ENCODE results near the gene PLEKHG4B.
"Not testable (repeated sequence)": the region's sequence is repeated elsewhere in the genome, so short reads cannot be mapped to it uniquely, and the experiment has no call there.

PLEKHG4B gene

DNA sequence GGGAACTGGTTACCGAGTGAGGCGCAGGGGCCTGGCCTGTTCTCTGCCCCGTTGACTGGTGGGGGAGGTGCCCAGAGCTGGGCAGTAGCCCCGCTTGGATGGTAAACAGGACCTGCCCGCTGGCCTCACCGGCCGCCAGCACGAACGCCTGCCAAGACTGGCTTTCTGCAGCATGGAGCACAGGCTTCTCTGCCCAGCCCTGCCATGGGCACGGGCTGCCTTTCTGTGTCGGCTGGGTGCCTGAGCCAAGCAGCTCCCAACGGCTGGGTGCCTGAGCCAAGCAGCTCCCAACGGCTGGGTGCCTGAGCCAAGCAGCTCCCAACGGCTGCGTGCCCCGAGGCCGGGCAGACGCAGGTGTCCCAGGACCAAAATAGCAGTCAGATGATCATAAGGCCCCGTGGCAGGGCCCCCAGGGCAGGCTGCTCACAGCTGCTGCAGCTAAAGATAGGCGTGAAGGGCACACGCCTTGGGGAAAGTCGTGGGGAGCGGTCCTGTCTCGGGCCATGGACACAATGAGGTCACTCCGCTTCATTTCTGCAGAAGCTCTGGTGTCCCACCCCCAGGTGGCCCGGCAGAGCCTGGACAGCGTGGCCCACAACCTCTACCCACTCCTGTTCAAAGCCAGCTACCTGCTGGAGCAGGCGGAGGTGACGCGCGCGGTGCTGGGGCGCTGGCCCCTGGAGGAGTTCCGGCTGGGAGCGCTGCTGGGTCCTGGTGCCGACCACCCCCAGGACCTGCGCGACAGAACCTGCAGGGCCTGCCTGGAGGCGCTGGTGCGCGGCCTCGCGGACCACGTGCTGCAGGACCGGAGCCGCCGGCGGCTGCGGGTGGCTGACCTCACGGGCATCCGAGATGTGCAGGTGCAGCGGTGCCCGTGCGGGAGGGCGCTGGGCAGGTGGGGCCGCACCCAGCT, 99.3 kb downstream of the PLEKHG4B start, which contains the start of gene LRRC14B:
Gene LRRC14B, plus strand, starts transcription at position 460 of the 913 bp plus-strand sequence. Its CDS starts 44 bp downstream, at position 504.
- no peak for DNase-seq

DNA sequence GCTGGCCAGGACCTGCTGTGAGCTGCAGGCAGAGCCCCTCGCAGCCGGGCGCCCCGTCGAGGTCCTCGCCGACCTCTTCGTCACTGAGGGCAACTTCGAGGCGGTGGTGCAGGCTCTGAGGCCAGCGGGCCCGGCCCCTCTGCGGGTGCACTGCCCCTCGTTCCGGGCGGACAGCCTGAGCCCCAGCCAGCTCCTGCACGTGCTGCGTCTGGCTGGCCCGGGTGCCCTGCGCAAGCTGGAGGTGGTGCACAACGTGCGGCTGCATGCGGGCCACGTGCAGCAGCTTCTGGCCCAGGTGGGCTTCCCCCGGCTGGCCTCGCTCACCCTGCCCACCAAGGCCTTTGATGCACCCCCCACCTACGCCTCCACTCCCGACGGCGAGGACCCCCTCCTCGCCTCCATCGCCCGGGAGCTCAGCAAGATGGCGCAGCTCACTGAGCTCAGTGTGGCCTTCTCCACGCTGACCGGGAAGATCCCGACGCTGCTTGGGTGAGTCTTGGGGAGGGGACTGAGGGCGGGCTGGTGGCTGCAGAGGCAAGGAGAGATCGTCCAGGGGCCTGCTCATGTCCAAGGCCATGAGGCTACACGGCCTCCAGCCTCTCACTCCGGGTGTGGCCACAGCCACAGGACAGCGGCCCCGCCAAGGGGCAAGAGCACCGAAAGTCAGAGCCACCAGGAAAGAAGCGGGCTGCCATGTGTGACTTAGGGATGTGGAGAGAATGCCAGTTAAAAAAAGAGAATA, 100.2 kb downstream of the PLEKHG4B start:
- DNase-seq = no peak

DNA sequence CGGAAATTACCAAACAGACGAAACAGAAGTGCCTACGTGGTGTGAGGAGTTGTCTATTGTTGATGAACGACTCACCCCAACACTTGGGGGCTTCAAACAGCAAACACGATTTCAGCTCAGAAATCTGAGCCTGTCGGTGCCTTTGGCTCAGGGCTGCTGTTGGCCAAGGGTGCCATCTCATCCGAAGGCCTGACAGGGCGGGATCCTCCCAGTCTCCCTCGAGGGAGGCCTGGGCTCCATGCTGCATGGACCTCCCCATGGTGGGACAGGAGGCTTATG, 100.7 kb downstream of the PLEKHG4B start:
- no peak for DNase-seq

DNA sequence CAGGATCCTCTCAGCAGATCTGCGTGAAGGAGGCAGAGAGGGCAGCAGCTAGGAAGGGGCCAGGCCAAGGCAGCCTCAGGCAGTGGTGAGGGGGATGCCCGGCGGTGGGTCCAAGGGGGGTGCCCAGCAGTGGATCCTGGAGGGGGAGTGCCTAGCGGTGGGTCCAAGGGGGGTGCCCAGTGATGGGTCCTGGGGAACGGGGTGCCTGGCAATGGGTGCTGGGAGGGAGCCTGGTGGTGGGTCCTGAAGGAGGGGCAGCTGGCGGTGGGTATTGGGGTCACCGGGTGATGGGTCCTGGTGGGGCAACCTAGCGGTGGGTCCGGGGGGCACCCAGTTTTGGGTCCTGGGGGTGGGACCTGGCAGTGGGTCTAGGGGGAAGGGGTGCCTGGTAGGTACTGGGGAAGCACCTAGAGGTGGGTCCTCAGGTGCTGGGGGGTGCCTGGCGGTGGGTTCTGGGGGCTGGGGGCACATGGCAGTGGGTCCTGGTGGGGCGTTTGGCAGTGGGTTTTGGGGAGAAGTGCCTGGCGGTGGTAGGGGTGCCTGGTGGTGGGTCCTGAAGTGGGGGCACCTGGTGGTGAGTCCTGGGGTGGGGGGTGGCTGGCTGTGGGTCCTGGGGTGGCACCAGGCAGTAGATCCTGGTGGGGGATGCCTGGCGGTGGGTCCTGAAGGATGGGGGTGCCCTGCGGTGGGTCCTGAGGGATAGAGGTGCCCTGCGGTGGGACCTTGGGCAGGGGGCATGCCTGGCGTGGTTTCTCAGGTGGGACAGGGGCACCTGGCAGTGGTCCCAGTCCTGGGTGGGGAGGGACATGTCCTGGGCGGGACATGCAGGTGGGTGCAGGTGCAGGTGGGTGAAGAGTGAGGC, 101.2 kb downstream of the PLEKHG4B start:
- DNase-seq = no peak

DNA sequence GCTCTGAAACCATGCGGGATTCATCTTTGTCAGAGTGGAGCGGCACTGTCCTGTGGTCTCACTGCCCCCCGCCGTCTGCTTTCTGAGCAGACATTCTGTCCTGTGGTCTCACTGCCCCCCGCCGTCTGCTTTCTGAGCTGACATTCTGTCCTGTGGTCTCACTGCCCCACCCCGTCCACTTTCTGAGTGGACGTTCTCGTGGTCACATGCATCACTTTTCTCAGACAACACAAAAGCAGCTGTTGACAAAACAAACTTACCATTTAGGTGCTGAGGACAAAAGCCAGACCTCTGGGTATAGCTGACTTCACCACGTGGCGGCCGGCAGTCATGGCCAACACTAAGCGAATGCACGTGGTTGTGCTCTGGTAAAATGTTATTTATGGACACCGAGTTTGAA, 102.1 kb downstream of the PLEKHG4B start:
- DNase-seq = no peak

DNA sequence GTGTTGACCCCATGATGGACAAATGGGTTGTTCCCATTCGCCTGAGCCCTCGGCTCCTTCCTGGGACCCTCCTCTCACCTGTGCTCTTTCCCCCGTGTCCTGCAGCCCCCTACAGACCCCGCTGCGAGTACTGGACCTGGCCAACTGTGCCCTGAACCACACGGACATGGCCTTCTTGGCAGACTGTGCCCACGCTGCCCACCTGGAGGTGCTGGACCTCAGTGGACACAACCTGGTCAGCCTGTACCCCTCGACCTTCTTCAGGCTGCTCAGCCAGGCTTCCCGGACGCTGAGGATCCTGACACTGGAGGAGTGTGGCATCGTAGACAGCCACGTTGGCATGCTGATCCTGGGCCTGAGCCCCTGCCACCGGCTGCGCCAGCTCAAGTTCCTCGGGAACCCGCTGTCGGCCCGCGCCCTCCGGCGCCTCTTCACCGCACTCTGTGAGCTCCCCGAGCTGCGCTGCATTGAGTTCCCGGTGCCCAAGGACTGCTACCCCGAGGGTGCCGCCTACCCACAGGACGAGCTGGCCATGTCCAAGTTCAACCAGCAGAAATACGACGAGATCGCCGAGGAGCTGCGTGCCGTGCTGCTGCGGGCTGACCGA, 102.7 kb downstream of the PLEKHG4B start:
- DNase-seq = no peak

DNA sequence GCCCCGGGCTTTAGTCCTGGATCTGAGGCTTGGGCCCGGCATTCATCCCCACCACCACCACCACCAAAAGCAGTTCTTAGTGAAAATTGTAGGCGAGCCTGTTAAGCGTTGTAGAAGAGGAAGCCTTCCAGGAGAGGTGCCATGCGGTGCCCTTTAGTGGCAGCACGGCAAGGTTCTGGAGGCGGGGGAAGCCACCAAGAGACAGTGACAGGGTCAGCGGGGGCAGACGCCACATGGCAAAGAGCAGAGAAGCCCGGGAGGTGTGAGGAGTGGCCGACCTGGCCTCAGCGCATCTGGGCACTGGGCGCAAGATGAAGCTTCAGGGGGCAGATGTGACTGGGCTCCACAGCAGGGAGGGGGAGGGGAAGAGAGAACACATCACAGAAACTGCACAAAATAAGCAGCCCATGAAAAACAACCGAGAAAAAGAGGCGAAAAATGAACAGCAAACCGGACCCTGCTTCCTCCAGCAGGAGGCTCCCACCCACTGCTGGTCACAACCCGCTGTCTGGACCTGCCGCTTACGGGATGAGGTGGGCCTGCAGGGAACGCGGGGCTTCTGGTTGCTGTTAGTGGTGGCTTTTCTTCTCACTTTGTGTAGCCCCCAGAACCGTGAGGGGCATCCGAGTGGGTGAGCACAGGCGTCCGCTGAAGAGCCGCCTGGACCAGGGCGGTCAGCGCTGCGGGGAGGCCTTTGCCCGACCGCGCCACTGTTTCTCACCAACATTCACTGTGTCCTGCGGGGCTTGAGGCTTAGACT, 103.6 kb downstream of the PLEKHG4B start:
- no peak for DNase-seq

DNA sequence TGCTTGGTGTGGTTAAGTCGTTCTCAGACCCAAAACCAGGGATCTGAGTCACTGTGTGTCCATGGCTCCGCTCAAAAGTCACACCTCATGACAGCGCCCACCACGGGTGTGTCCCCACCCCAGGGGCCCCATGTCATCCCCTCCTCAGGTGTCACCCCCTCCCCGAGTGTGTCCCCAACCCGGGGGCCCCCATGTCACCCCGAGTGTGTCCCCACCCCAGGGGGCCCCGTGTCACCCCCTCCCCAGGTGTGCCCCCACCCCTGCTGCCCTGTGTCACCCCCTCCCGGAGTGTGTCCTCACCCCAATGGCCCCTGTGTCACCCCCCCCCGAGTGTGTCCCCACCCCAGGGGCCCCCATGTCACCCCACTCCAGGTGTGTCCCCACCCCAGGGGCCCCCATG, 104.4 kb downstream of the PLEKHG4B start:
- DNase-seq = no peak

DNA sequence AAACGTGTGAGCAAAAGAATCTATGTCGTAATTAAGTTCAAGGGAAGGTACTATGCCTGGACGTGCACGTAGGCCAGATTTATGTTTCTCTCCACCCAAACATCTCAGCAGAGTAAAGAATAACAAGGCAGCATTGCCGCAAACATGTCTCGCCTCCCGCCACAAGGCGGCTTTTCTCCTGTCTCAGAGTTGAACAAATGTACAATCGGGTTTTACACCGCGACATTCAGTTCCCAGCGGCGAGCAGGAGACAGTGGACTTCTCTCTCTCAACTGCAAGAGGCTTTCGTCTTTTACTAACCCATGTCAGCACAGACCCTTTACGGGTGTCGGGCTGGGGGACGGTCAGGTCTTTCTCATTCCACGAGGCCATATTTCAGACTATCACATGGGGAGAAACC, 105.1 kb downstream of the PLEKHG4B start:
- not testable (repeated sequence) for DNase-seq

DNA sequence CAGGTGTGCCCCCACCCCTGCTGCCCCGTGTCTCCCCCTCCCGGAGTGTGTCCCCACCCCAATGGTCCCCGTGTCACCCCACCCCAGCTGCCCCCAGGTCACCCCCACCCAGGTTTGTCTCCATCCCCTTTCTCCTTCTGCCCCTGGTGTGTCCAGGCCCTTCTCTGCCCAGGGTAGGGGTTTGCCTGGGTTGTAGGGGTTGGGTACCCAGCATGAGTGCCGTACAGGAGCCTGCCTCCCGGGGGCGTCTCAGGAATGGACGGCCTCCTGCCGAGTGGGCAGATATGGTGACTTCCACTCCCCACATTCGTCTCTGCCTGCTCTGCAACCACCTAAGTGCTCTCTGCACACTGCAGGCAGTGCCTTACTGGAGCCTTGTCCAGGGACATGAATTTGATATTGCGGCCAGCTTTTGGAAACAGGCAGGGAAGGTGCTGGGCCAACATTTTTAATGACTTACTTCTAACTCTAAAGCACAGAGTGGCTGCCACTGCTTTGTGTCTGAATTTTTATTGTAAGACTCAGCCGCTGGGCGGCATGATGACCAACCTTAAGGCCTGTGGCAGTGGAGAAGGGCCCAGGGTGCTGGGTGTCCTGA, 106.0 kb downstream of the PLEKHG4B start:
- no peak for DNase-seq

DNA sequence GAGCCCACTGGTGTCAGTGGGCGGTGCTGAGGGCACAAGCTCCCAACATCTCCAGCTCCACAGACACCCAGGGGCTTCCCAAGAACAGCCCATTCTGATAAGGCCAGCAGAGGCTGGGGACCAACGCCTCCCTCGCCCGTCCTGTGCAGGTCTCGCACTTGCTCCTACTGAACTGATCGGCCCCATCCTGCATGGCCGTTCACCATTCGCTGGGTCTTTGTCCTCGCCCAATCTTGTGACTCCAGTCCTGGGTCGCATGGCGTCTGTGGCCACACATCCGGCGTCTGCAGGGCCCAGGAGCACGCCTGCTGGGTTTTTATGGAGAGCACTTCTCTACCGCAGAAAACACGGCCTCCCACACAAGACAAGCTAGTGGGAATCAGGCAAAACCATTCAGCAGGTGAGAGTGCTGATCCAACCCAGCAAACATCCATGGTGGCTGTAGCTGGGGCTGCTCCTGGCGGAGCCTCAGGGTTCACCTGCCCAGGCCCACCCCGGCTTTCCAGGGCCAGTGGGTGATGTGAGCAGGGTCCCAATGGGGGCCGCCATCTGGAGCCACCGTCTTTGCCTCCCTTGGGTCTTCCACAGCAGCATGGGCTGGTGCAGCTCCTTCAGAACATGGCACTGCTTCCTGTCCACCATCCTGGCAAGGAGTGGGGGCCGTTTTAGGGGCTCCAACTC, 106.7 kb downstream of the PLEKHG4B start:
- no peak for DNase-seq

DNA sequence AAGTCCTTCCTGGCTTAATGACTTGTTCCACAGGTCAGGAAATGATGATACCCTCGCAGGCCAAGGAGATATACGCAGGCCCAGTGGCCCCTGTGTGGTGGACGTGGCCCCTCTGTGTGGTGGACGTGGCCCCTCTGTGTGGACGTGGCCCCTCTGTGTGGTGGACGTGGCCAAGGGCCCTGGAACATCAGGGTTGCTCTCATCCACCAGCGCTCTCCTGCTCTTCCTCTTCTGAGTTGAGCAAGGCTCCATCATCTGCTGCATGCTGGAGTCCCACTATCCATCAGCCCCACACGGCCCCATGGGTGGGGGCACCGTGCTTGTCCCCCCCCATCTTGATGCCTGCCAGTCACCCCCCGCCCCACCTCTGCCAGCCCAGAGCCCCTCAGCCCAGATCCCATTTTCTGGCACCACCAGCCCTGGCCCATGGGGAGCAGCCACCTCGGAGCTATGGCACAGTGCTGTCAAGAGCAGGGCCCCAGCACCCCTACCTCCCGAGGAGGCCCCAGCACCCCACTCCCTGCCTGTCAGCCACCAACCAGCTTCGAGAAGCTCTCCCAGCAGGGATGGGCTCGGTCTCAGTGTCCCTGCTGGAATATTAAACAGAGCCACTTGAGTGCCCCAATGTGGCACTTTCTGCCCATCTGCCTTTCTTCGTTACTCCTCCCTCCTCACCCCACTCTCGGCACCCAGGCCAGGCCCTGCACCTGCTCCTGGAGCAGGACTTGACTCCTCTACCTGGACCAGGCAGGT, 107.4 kb downstream of the PLEKHG4B start:
- DNase-seq = no peak

DNA sequence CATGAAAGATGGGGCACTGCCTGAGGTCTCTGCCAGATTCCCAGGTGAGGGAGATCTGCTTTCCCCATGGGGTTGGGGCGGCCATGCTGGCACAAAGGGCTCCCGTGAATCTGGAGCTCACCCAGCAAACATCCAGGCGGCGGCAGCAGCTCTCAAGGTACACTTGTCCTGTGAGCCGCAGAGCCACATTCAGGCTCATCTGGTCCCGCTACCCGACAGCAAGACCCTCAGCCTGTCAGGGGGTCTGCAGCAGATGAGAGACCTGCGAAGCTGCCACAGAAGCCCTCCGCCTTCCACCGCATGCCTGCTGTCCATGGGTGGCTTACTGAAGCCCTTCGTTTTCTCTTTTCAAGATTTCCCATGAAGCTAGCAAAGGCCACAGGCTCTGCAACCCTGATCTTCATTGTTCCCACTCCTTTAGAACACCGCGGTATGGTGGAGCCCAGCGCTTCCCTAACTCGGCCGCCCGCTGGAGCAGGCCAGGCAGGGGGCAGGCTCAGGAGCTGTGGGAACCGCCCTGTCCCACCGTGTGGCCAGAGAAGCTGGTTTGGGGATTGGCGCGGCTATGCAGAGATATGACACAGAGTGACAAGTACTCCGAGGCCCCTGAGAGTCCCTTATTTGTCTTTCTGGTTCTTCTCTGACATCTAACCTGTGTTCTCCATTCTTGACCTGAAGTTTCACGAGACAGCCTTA, 108.1 kb downstream of the PLEKHG4B start:
- DNase-seq = no peak

DNA sequence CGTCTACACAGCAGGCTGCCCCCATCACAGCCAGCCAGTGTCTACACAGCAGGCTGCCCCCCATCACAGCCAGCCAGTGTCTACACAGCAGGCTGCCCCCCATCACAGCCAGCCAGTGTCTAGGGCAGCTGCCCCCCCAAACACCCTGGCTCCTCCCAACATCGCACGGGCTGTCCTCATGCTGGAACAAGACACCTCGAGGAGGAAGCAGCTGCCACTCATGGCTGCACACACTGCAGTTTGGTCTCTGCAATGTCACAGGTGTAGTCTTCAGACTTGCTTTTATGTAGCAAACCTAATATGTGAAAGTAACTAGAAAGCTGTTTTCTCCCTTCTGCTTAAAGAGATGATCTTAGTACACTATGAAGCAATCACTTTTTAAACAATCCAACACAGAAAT, 109.0 kb downstream of the PLEKHG4B start:
- no peak for DNase-seq

DNA sequence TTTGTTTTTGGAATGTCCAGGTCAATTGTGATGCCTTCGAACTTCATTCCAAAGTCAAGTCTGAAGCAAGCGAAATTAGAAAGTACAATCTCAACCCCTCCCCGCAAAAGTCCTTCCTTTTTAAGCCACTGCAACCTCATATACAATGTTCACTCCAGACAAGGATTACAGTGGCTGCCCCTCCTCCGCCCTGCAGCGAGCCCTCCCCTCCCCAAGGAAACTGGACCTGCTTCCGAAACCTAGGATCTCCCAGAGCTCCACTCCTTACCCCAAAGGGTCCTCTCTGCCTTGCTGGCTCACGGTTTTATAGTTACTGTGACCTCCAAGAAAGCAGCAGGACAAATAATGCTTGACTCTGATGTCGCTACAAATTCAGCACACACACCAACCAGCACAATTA, 109.7 kb downstream of the PLEKHG4B start:
- no peak for DNase-seq

DNA sequence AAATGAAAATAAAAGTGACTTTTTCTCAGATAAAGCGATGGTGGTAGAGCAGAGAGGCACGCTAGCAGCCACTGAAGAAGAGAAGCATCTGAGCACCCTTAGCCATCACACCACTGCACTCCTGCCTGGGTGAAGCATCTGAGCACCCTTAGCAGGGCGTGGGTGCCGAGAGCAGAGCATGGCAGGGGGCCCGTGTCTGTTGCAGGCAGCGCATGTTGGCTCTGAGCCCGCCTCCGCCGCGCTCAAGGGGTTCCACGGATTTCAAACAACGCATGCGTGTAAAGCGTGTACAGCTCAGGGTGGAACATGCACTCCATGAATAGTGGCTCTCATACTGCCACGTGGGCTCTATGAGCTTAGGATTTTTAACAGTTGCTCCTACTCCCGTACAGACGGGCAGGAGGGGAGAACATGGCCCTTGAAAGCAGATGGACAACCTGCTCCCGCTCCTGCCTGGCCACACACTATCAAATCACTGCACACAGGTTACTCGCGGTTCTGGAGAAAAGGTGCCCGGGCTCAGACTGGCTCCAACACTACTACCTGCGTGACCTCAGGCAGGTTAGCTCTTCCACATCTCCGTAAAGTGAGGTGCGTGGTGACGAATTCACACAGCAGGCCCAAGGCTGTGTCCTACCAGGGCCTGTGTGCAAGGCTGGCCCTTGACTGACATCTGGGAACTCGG, 111.4 kb downstream of the PLEKHG4B start:
- no peak for DNase-seq

DNA sequence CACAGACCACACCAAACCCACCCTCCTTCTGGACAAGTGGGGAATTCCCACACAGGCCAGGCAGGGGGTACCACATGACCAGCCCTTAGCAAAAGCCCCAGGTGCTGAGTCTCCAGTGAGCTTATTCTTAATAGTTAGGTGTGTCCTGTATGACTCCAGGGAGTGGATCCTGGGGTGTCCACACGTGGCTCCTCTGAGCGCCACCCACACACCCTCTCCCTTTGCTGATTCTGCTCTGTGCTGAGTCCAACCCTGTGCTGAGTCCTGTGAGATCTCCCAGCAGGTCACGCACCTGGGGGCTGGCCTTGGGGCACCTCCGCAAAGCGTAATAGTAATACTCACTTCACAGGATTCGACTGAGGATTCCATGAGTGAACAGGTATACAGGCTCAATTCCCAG, 112.0 kb downstream of the PLEKHG4B start:
- DNase-seq = no peak

DNA sequence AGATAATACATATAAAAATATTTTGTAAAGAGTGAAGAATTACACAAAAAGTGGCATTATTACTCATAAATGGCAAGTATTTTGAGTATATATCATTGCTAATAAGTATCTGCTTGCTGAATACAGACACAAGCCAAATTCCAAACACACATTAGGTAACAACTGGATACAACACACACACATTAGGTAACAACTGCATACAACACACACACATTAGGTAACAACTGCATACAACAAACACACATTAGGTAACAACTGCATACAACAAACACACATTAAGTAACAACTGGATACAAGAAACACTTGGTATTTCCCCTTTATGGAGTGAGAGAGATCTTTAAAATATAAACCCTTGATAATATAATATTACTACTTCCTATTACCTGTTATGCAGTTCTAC, 112.5 kb downstream of the PLEKHG4B start:
- DNase-seq = no peak
